HepG2 (cell line): ENCODE results near the gene SMYD1. TPM values are rescaled to one million over a fixed set of nuclear protein-coding genes. Genes with fewer than 3 reads are reported as not detected.

ENCODE experiments used
- ARID5B ChIP-seq: IDR thresholded peaks from 2 replicates; pipeline ENCODE4 v1.4.0; 2020; ENCODE audit warnings: mild to moderate bottlenecking, missing genetic modification reagents
- ARNTL ChIP-seq: sonication (generic); formaldehyde crosslinking; IDR thresholded peaks from 2 replicates; pipeline ENCODE4 v1.4.0; 2020; ENCODE audit warnings: mild to moderate bottlenecking, missing genetic modification reagents
- ATF7 ChIP-seq, 2 experiments: fragments of 450-650 bp in 1 of 2; sonication (generic) in 1 of 2; formaldehyde crosslinking in 1 of 2; IDR thresholded peaks; 2 replicates each; pipeline versions ENCODE4 v1.4.0 to v1.6.1; 2016 to 2020; ENCODE audit warnings: antibody characterized with exemption in 1 of 2, mild to moderate bottlenecking in 1 of 2, missing genetic modification reagents in 1 of 2
- MAX ChIP-seq: IDR thresholded peaks from 2 replicates; pipeline ENCODE4 v1.6.1; 2012; ENCODE audit warnings: inconsistent platforms
- NCOR1 ChIP-seq: fragments of 200-600 bp; sonication (generic); IDR thresholded peaks from 2 replicates; pipeline ENCODE4 v1.7.0; 2017; ENCODE audit warnings: antibody characterized with exemption, low read length, borderline replicate concordance
- ZBTB3 ChIP-seq: sonication (generic); formaldehyde crosslinking; IDR thresholded peaks from 2 replicates; pipeline ENCODE4 v1.4.0; 2020; ENCODE audit warnings: low read depth, mild to moderate bottlenecking, moderate library complexity, missing genetic modification reagents, borderline replicate concordance
- ZNF280B ChIP-seq: sonication (generic); formaldehyde crosslinking; IDR thresholded peaks from 2 replicates; pipeline ENCODE4 v1.5.0; 2020; ENCODE audit warnings: missing genetic modification reagents, mild to moderate bottlenecking, borderline replicate concordance
- polyA plus RNA-seq, 8 experiments: library from polyadenylated mRNA; depleted of rRNA in 3 of 8; stranded (reverse) in 7 of 8; unstranded in 1 of 8; fragments of >200 nt; fragmentation: Illumina TruSeq in 4 of 8; extraction: Trizol in 4 of 8; gene quantifications; 2 replicates each; pipeline versions ENCODE4 v1.2.1 to v1.2.3, GENCODE V29; 2011 to 2016; ENCODE audit warnings: low read depth in 4 of 8, missing spikeins in 1 of 8, mixed read lengths in 1 of 8; ENCODE audit not compliant: insufficient read depth in 1 of 8
- total RNA-seq, 5 experiments: library from RNA; depleted of rRNA; stranded (reverse); fragments of >200 nt; fragmentation: Illumina TruSeq; extraction: Trizol; gene quantifications; 2 replicates each; pipeline ENCODE4 v1.2.3, GENCODE V29; 2016; ENCODE audit warnings: low read depth in 1 of 5
- TF ChIP-seq, protein P1 (sequence below): sonication (generic); formaldehyde crosslinking; IDR thresholded peaks from 2 replicates; pipeline ENCODE4 v1.5.0; 2020; ENCODE audit warnings: missing genetic modification reagents
- TF ChIP-seq, protein P2 (sequence below), 2 experiments: fragments of 450-650 bp in 1 of 2; sonication (generic) in 1 of 2; formaldehyde crosslinking in 1 of 2; IDR thresholded peaks; 2 replicates each; pipeline versions ENCODE4 v1.6.1 to v1.8.0; 2016 to 2022; ENCODE audit warnings: antibody characterized with exemption in 1 of 2, mild to moderate bottlenecking in 1 of 2, missing genetic modification reagents in 1 of 2

SMYD1 gene
- total and polyA plus RNA-seq, 2 of the 13 experiments (the other 11 are each of a cell fraction or from before 2014, with no cell fraction given): not detected

DNA sequence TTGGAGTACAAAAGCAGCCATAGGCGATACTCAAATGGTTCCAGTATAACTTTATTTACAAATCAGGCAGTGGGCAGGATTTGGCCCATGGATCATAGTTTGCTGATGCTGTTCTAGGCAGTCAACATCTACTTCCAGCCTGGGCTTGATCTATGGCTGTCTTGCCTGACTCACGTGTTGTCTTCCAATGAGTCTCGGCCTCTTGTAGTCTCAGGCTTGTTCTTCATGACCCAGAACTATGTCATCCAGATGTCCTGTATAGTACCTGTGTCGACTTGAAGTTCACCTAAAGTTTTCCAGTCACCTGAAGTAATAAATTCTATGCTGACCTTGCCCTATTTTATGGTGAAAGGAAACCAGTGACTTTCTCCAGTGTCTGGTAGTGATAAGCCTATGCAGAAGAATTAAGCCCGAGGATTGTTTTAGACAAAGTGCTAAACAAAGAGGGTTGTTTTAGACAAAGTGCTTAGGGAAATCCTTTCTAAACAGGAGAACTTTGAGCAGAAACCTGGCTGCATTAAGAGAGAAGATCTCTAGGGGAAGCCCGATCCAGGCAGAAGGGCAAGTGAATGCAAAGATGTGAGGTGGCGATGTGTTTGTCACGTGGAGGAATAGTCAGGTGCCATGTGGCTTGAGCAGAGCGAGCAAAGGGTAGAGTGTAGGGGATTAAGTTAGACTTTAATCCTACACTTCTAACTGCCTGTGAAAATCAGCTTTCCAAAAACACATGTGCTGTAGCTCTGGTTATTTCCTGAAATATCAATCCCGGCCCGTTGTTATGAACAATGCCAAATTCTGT is 94.0 kb downstream of the SMYD1 start (continued):
- 0 out of 2 replicates have a peak, but pooled peaks have one; percentile 2 for TF ChIP-seq ARID5B (CRISPR knock-in tag)
- TF ChIP-seq ZBTB3 (CRISPR knock-in tag): no peak
- TF ChIP-seq, protein P1, sequence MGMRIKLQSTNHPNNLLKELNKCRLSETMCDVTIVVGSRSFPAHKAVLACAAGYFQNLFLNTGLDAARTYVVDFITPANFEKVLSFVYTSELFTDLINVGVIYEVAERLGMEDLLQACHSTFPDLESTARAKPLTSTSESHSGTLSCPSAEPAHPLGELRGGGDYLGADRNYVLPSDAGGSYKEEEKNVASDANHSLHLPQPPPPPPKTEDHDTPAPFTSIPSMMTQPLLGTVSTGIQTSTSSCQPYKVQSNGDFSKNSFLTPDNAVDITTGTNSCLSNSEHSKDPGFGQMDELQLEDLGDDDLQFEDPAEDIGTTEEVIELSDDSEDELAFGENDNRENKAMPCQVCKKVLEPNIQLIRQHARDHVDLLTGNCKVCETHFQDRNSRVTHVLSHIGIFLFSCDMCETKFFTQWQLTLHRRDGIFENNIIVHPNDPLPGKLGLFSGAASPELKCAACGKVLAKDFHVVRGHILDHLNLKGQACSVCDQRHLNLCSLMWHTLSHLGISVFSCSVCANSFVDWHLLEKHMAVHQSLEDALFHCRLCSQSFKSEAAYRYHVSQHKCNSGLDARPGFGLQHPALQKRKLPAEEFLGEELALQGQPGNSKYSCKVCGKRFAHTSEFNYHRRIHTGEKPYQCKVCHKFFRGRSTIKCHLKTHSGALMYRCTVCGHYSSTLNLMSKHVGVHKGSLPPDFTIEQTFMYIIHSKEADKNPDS (CRISPR knock-in tag): no peak
- peak; percentile 35; the same call in 1 of the 2 replicates for TF ChIP-seq MAX
- no peak for TF ChIP-seq ATF7 (IDR thresholded peaks at IDR 0.05)
- no peak for TF ChIP-seq ATF7 (CRISPR knock-in tag; IDR thresholded peaks at IDR 0.05)
- no peak for TF ChIP-seq NCOR1
- TF ChIP-seq ARNTL (CRISPR knock-in tag): peak; percentile 28; the same call in 1 of the 2 replicates
- TF ChIP-seq, protein P2, sequence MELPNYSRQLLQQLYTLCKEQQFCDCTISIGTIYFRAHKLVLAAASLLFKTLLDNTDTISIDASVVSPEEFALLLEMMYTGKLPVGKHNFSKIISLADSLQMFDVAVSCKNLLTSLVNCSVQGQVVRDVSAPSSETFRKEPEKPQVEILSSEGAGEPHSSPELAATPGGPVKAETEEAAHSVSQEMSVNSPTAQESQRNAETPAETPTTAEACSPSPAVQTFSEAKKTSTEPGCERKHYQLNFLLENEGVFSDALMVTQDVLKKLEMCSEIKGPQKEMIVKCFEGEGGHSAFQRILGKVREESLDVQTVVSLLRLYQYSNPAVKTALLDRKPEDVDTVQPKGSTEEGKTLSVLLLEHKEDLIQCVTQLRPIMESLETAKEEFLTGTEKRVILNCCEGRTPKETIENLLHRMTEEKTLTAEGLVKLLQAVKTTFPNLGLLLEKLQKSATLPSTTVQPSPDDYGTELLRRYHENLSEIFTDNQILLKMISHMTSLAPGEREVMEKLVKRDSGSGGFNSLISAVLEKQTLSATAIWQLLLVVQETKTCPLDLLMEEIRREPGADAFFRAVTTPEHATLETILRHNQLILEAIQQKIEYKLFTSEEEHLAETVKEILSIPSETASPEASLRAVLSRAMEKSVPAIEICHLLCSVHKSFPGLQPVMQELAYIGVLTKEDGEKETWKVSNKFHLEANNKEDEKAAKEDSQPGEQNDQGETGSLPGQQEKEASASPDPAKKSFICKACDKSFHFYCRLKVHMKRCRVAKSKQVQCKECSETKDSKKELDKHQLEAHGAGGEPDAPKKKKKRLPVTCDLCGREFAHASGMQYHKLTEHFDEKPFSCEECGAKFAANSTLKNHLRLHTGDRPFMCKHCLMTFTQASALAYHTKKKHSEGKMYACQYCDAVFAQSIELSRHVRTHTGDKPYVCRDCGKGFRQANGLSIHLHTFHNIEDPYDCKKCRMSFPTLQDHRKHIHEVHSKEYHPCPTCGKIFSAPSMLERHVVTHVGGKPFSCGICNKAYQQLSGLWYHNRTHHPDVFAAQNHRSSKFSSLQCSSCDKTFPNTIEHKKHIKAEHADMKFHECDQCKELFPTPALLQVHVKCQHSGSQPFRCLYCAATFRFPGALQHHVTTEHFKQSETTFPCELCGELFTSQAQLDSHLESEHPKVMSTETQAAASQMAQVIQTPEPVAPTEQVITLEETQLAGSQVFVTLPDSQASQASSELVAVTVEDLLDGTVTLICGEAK (IDR thresholded peaks at IDR 0.05): no peak
- TF ChIP-seq, protein P2 (CRISPR knock-in tag; IDR thresholded peaks at IDR 0.05): peak; percentile 63; the same call in 1 of the 2 replicates
- TF ChIP-seq ZNF280B (CRISPR knock-in tag): no peak
